IMR-90 (cell line): ENCODE data around the gene COX11. TPM values are rescaled to one million over a fixed set of nuclear protein-coding genes. Genes with fewer than 3 reads are reported as not detected.

ENCODE experiments used
- ATAC-seq: fragments of 200-7000 bp; cut with Tn5 transposase; 2 replicates; pipeline ENCODE4 v1.9.1; 2020; ENCODE audit warnings: low read depth, mild to moderate bottlenecking, moderate library complexity
- BruUV-seq: library from RNA; stranded (reverse); fragments of 400-500 nt; replicated peaks from 2 replicates; lab custom pipeline; 2021; lab: Mats Ljungman, UMichigan
- CTCF ChIA-PET: fragments of 300-600 bp; formaldehyde crosslinking; extraction: SDS; loops from one replicate; lab custom pipeline; 2021; ENCODE audit warnings: antibody characterized with exemption; lab: Yijun Ruan, JAX
- POLR2A ChIA-PET: fragments of 300-600 bp; sonication (Branson Sonifier 250); formaldehyde crosslinking; loops from one replicate; lab custom pipeline; 2022; ENCODE audit warnings: antibody characterized with exemption; ENCODE audit not compliant: unreplicated experiment; lab: Charles Lee
- DNase-seq: peaks from one replicate; pipeline ENCODE4 v3.0.0; 2013
- H2AFZ ChIP-seq: replicated peaks from 2 replicates; pipeline ENCODE3; 2013; ENCODE audit warnings: low read length, mild to moderate bottlenecking; ENCODE audit not compliant: poor library complexity
- H2AK5ac ChIP-seq: 2 replicates; pipeline ENCODE4 v1.6.1; 2013; ENCODE audit warnings: low read depth, low read length, inconsistent platforms
- H2AK9ac ChIP-seq: replicated peaks from 2 replicates; pipeline ENCODE3; 2013; ENCODE audit warnings: mild to moderate bottlenecking, low read depth, low read length, moderate library complexity; ENCODE audit not compliant: poor library complexity
- H2BK120ac ChIP-seq: 2 replicates; pipeline ENCODE4 v1.6.1; 2013; ENCODE audit warnings: low read depth, low read length, inconsistent platforms
- H2BK15ac ChIP-seq: 3 replicates; pipeline ENCODE4 v1.6.1; 2013; ENCODE audit warnings: low read depth, low read length, inconsistent platforms
- H2BK20ac ChIP-seq: 2 replicates; pipeline ENCODE4 v1.6.1; 2013; ENCODE audit warnings: low read depth, mild to moderate bottlenecking, inconsistent platforms, low read length, moderate library complexity
- H2BK5ac ChIP-seq: 2 replicates; pipeline ENCODE4 v1.6.1; 2013; ENCODE audit warnings: mild to moderate bottlenecking, low read depth, low read length, inconsistent platforms; ENCODE audit not compliant: poor library complexity, severe bottlenecking
- H3K14ac ChIP-seq: replicated peaks from 2 replicates; pipeline ENCODE4 v1.6.1; 2013; ENCODE audit warnings: low read depth, low read length, inconsistent platforms
- H3K18ac ChIP-seq: 2 replicates; pipeline ENCODE4 v1.6.1; 2013; ENCODE audit warnings: low read depth, low read length, control low read depth
- H3K23ac ChIP-seq: 2 replicates; pipeline ENCODE4 v1.6.1; 2013; ENCODE audit warnings: low read depth, low read length, inconsistent platforms
- H3K27ac ChIP-seq: 2 replicates; pipeline ENCODE4 v1.5.1; 2013; ENCODE audit warnings: mild to moderate bottlenecking, control low read depth, low read length; ENCODE audit not compliant: insufficient read depth
- H3K27me3 ChIP-seq: 2 replicates; pipeline ENCODE4 v1.6.1; 2013; ENCODE audit warnings: low read length; ENCODE audit not compliant: control insufficient read depth, insufficient read depth
- H3K36me3 ChIP-seq: 2 replicates; pipeline ENCODE4 v1.6.1; 2013; ENCODE audit warnings: low read length, mixed read lengths; ENCODE audit not compliant: control insufficient read depth, insufficient read depth
- H3K4ac ChIP-seq: 2 replicates; pipeline ENCODE4 v1.6.1; 2013; ENCODE audit warnings: low read depth, low read length, inconsistent platforms
- H3K4me1 ChIP-seq: 2 replicates; pipeline ENCODE4 v1.6.1; 2013; ENCODE audit warnings: low read length, mixed read lengths; ENCODE audit not compliant: control insufficient read depth, insufficient read depth
- H3K4me2 ChIP-seq: 2 replicates; pipeline ENCODE4 v1.6.1; 2013; ENCODE audit warnings: low read depth, mild to moderate bottlenecking, control low read depth, low read length, moderate library complexity
- H3K4me3 ChIP-seq: 2 replicates; pipeline ENCODE4 v1.5.1; 2013; ENCODE audit warnings: low read depth, mild to moderate bottlenecking, control low read depth, low read length, moderate library complexity; ENCODE audit not compliant: insufficient read depth
- H3K56ac ChIP-seq: 2 replicates; pipeline ENCODE4 v1.6.1; 2013; ENCODE audit warnings: low read length, inconsistent platforms; ENCODE audit not compliant: insufficient read depth; ENCODE audit errors: extremely low read depth
- H3K79me1 ChIP-seq, 2 experiments: 2 replicates each; pipeline ENCODE4 v1.6.1; 2013; ENCODE audit warnings: low read length in 2 of 2, inconsistent platforms in 1 of 2, low read depth in 1 of 2
- H3K9ac ChIP-seq: 2 replicates; pipeline ENCODE4 v1.6.1; 2013; ENCODE audit warnings: low read depth, low read length, control low read depth
- H3K9me1 ChIP-seq: 2 replicates; pipeline ENCODE4 v1.6.1; 2013; ENCODE audit warnings: low read length, inconsistent platforms; ENCODE audit not compliant: insufficient read depth
- H3K9me3 ChIP-seq: 2 replicates; pipeline ENCODE4 v1.6.1; 2013; ENCODE audit warnings: low read length; ENCODE audit not compliant: control insufficient read depth, insufficient read depth
- H4K20me1 ChIP-seq: 2 replicates; pipeline ENCODE4 v1.6.1; 2013; ENCODE audit warnings: low read length, inconsistent platforms; ENCODE audit not compliant: insufficient read depth
- H4K5ac ChIP-seq: 2 replicates; pipeline ENCODE4 v1.6.1; 2013; ENCODE audit warnings: mild to moderate bottlenecking, low read depth, low read length, control low read depth
- H4K8ac ChIP-seq, 2 experiments: 2 replicates each; pipeline ENCODE4 v1.6.1; 2013; ENCODE audit warnings: low read depth in 2 of 2, low read length in 2 of 2, control low read depth in 1 of 2, inconsistent platforms in 1 of 2
- H4K91ac ChIP-seq: 2 replicates; pipeline ENCODE4 v1.6.1; 2013; ENCODE audit warnings: low read depth, low read length, inconsistent platforms; ENCODE audit not compliant: insufficient read depth
- BHLHE40 ChIP-seq: fragments of 150-350 bp; IDR thresholded peaks from 2 replicates; pipeline ENCODE4 v1.6.1; 2016; ENCODE audit warnings: mild to moderate bottlenecking, low read depth, low read length
- ELK1 ChIP-seq: fragments of 150-350 bp; IDR thresholded peaks from 2 replicates; pipeline ENCODE4 v1.6.1; 2016; ENCODE audit warnings: low read depth, mild to moderate bottlenecking, low read length, moderate library complexity, borderline replicate concordance
- MAFK ChIP-seq: IDR thresholded peaks from 2 replicates; pipeline ENCODE4 v1.6.1; 2012; ENCODE audit warnings: low read depth, low read length, improper control_type of control experiment
- RAD21 ChIP-seq: IDR thresholded peaks from 2 replicates; pipeline ENCODE4 v1.6.1; 2012; ENCODE audit warnings: low read length, improper control_type of control experiment
- RFX5 ChIP-seq: IDR thresholded peaks from 2 replicates; pipeline ENCODE4 v1.8.0; 2012; ENCODE audit warnings: low read depth, mild to moderate bottlenecking, low read length, moderate library complexity
- USF2 ChIP-seq: fragments of 150-350 bp; IDR thresholded peaks from 2 replicates; pipeline ENCODE4 v1.6.1; 2017; ENCODE audit warnings: mild to moderate bottlenecking, antibody characterized with exemption, low read length, low read depth
- WGBS, 2 experiments: methylation state at CpG; one replicate each; pipeline versions ENCODE4 v1.1.5 to v1.1.7; 2013; ENCODE audit warnings: missing lambda C conversion rate in 2 of 2; ENCODE audit not compliant: insufficient read length in 1 of 2; ENCODE audit errors: extremely low coverage in 2 of 2; 5-methylcytosine and 5-hydroxymethylcytosine counted together
- dilution Hi-C: fragments of 300-500 bp; cut with HindIII; formaldehyde crosslinking; loops from one replicate; pipeline ENCODE4 v1.14.3; 2018; ENCODE audit warnings: low sequenced_read_pairs; ENCODE audit not compliant: unreplicated experiment
- in situ Hi-C: fragments of 300-500 bp; cut with MboI; formaldehyde crosslinking; loops from 3 replicates; pipeline ENCODE4 v1.14.3; 2019; ENCODE audit warnings: low sequenced_read_pairs, inconsistent platforms, mixed read lengths
- intact Hi-C: fragments of 100-400 bp; cut with micrococcal nuclease; formaldehyde crosslinking; loops from 2 replicates; pipeline ENCODE4 v1.10.0; 2022
- polyA plus RNA-seq, 3 experiments: library from polyadenylated mRNA; depleted of rRNA; stranded (reverse); fragments of >200 nt; gene quantifications; 2 replicates each; pipeline ENCODE4 v1.2.3, GENCODE V29; 2012; ENCODE audit warnings: low replicate concordance in 1 of 3
- total RNA-seq: library from RNA; depleted of rRNA; stranded (reverse); fragments of >200 nt; gene quantifications from 2 replicates; pipeline ENCODE4 v1.2.3, GENCODE V29; 2012
- TF ChIP-seq, protein P1 (sequence below): conservative IDR thresholded peaks from 2 replicates; pipeline ENCODE4 v1.5.1; 2012; ENCODE audit warnings: mild to moderate bottlenecking, low read depth, low read length, improper control_type of control experiment

Gene COX11
- total and polyA plus RNA-seq, 2 of the 4 experiments (the other 2 are of a cell fraction) = 23.6 to 29.4 TPM

- dilution Hi-C loops = no loop called here
- H3K4me1 ChIP-seq = peaks cover 8% of the 10 kb centered on the region
- H4K8ac ChIP-seq = no peak overlapping the region
- in situ Hi-C loops = no loop called here
- no peak overlapping the region for H3K4me3 ChIP-seq
- no peak overlapping the region for H2BK120ac ChIP-seq
- no peak for ATAC-seq
- no peak overlapping the region for H4K91ac ChIP-seq
- no peak overlapping the region for H3K23ac ChIP-seq
- H2BK5ac ChIP-seq = no peak overlapping the region
- no peak overlapping the region for H2AK9ac ChIP-seq
- BruUV-seq = no TSS peak
- no peak overlapping the region for H2AK5ac ChIP-seq
- no CpG with 5 or more reads among the region's 1 CpG for WGBS, 2 experiments
- no peak for DNase-seq
- no peak overlapping the region for H3K4ac ChIP-seq
- TF ChIP-seq, protein P1, sequence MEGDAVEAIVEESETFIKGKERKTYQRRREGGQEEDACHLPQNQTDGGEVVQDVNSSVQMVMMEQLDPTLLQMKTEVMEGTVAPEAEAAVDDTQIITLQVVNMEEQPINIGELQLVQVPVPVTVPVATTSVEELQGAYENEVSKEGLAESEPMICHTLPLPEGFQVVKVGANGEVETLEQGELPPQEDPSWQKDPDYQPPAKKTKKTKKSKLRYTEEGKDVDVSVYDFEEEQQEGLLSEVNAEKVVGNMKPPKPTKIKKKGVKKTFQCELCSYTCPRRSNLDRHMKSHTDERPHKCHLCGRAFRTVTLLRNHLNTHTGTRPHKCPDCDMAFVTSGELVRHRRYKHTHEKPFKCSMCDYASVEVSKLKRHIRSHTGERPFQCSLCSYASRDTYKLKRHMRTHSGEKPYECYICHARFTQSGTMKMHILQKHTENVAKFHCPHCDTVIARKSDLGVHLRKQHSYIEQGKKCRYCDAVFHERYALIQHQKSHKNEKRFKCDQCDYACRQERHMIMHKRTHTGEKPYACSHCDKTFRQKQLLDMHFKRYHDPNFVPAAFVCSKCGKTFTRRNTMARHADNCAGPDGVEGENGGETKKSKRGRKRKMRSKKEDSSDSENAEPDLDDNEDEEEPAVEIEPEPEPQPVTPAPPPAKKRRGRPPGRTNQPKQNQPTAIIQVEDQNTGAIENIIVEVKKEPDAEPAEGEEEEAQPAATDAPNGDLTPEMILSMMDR = no peak
- TF ChIP-seq ELK1 (no peak), USF2 (no peak), BHLHE40 (no peak), RFX5 (no peak), RAD21 (no peak), MAFK (no peak)
- H4K20me1 ChIP-seq = peaks cover 4% of the 10 kb centered on the region; the same call in 1 of the 2 replicates
- no peak overlapping the region for H2BK15ac ChIP-seq
- intact Hi-C loops = no loop called here
- H2BK20ac ChIP-seq = no peak overlapping the region
- H3K36me3 ChIP-seq = peaks cover 1% of the 10 kb centered on the region; the same call in 1 of the 2 replicates
- H4K5ac ChIP-seq = no peak overlapping the region
- no peak overlapping the region for H3K18ac ChIP-seq
- no peaks in the 10 kb centered on the region for H3K79me1 ChIP-seq
- H3K14ac ChIP-seq = no peak overlapping the region
- no peaks in the 10 kb centered on the region for H3K9me3 ChIP-seq
- CTCF ChIA-PET = interaction anchor here (0.7 kb wide), 1 partner anchor 259 kb away, joined by 3 read pairs; no protein-coding TSS in a partner anchor
- no peak overlapping the region for H3K27ac ChIP-seq
- H3K27me3 ChIP-seq = peaks cover 4% of the 10 kb centered on the region; the same call in 1 of the 2 replicates
- H3K56ac ChIP-seq = no peak overlapping the region
- H2AFZ ChIP-seq = no peak overlapping the region
- H3K9me1 ChIP-seq = peaks cover 5% of the 10 kb centered on the region; the same call in 1 of the 2 replicates
- no peak overlapping the region for H3K4me2 ChIP-seq
- H3K9ac ChIP-seq = no peak overlapping the region
- POLR2A ChIA-PET = interaction anchor here (0.7 kb wide), 1 partner anchor 82 kb away, joined by 4 read pairs; no protein-coding TSS in a partner anchor
Observed at GRCh38 chr17:54945231-54945630, 23.2 kb downstream of the COX11 start.
